Tibial artery (tissue), 4 donors: ENCODE results near the gene TMEM31.

ENCODE experiments used
- DNase-seq, 2 donors: peaks; one replicate each; pipeline ENCODE4 v3.0.0-alpha.2; 2019
- H3K27ac ChIP-seq, 2 donors: fragments of 200-600 bp; sonication (generic) in 1 of 2; 1 replicate in 1 of 2; 2 replicates in 1 of 2; pipeline ENCODE4 v1.5.1; 2018 to 2019; ENCODE audit warnings: mild to moderate bottlenecking in 1 of 2
- H3K27me3 ChIP-seq, 2 donors: fragments of 200-600 bp; sonication (generic) in 1 of 2; one replicate each; pipeline versions ENCODE4 v1.5.1 to v1.6.0; 2016 to 2019
- H3K36me3 ChIP-seq, 3 donors: fragments of 200-600 bp; sonication (generic) in 2 of 3; one replicate each; pipeline ENCODE4 v1.5.1; 2016 to 2019; ENCODE audit warnings: mild to moderate bottlenecking in 2 of 3
- H3K4me1 ChIP-seq, 4 donors: fragments of 200-600 bp; sonication (generic) in 2 of 4; 1 replicate in 3 of 4; 2 replicates in 1 of 4; pipeline ENCODE4 v1.5.1; 2016 to 2019
- H3K4me3 ChIP-seq, 2 donors: fragments of 200-600 bp; sonication (generic) in 1 of 2; 1 replicate in 1 of 2; 2 replicates in 1 of 2; pipeline ENCODE4 v1.5.1; 2018 to 2019; ENCODE audit warnings: mild to moderate bottlenecking in 2 of 2
- H3K9me3 ChIP-seq, 3 donors: fragments of 200-600 bp; sonication (generic) in 1 of 3; one replicate each; pipeline ENCODE4 v1.5.1; 2016 to 2019
- intact Hi-C: fragments of 100-400 bp; cut with DNase I; formaldehyde crosslinking; loops from one replicate; pipeline ENCODE4 v1.15.0; 2023; ENCODE audit warnings: low total_unique reads
- TF ChIP-seq, protein P1 (sequence below), 2 experiments: fragments of 200-600 bp in 1 of 2; fragments of 450-650 bp in 1 of 2; IDR thresholded peaks; one replicate each; pipeline ENCODE4 v1.5.1; 2017 to 2019; ENCODE audit warnings: antibody characterized with exemption in 2 of 2, mild to moderate bottlenecking in 1 of 2, moderate library complexity in 1 of 2

The TMEM31 gene

DNA sequence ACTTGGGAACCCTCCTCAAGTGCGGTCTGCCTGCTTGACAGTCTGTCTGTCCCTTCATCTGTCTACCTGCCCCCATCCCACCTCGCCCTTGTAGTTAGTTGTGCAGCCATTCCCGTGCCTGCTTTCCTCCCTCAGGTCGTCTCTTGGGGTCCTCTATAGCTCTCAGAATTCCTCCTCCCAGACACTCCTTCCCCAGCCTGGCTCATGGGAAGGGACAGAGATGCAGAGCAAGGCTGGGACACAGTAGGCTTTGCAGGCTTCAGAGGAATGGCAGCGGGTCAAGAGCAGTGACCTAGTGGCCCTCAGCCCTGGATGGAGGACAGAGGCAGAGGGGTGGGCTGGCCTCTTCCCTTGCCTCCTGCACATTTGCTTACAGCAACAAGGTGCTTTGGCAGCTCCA is 18.3 kb downstream of the TMEM31 start:
- H3K27me3 ChIP-seq = no peaks in the 10 kb centered on the region
- H3K4me1 ChIP-seq = no peaks in the 10 kb centered on the region
- TF ChIP-seq, protein P1, sequence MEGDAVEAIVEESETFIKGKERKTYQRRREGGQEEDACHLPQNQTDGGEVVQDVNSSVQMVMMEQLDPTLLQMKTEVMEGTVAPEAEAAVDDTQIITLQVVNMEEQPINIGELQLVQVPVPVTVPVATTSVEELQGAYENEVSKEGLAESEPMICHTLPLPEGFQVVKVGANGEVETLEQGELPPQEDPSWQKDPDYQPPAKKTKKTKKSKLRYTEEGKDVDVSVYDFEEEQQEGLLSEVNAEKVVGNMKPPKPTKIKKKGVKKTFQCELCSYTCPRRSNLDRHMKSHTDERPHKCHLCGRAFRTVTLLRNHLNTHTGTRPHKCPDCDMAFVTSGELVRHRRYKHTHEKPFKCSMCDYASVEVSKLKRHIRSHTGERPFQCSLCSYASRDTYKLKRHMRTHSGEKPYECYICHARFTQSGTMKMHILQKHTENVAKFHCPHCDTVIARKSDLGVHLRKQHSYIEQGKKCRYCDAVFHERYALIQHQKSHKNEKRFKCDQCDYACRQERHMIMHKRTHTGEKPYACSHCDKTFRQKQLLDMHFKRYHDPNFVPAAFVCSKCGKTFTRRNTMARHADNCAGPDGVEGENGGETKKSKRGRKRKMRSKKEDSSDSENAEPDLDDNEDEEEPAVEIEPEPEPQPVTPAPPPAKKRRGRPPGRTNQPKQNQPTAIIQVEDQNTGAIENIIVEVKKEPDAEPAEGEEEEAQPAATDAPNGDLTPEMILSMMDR (IDR thresholded peaks at IDR 0.05) = no peak

DNA sequence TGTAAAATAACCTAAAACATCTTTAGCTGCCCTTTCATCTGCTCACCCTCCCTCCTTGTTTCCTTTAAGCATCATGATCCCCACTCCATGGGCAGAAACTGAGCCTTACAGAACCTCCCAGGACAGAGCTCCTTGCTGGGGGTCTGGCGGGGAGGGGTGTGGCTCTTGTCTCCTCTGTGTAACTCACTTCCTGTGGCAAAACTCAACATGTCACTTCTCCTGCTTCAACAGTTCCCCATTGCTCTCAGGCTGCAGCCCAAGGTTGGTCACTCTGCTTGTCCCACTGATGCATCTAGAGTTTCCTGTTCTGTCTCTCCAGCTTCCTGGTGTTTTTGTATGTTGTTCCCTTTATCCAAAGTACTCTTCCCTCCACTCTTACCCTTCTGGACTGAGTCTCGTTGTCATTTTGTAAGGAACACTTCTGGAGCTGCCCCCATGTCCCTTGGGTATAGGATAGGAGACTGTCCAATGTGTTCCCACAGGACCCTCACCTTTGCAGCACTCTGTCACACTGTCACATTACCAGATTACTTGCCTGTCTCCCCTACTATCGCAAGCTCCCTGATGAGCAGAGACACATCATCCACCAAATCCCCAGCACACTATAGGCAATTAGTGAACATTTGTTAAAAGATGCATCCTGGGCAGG is 19.6 kb downstream of the TMEM31 start:
- Histone ChIP-seq H3K4me3 (no peak overlapping the region), H3K27ac (no peak overlapping the region), H3K4me1 (no peaks in the 10 kb centered on the region), H3K9me3 (no peaks in the 10 kb centered on the region), H3K36me3 (no peaks in the 10 kb centered on the region), H3K27me3 (no peaks in the 10 kb centered on the region)
- intact Hi-C loops = no loop called here
- DNase-seq = no peak
- TF ChIP-seq, protein P1 (IDR thresholded peaks at IDR 0.05) = no peak

More for the DNA sequence above, 18.3 kb downstream of the TMEM31 start:
- Histone ChIP-seq H3K36me3 (no peaks in the 10 kb centered on the region), H3K27ac (no peak overlapping the region), H3K9me3 (no peaks in the 10 kb centered on the region), H3K4me3 (no peak overlapping the region)
- intact Hi-C loops = no loop called here
- no peak for DNase-seq

DNA sequence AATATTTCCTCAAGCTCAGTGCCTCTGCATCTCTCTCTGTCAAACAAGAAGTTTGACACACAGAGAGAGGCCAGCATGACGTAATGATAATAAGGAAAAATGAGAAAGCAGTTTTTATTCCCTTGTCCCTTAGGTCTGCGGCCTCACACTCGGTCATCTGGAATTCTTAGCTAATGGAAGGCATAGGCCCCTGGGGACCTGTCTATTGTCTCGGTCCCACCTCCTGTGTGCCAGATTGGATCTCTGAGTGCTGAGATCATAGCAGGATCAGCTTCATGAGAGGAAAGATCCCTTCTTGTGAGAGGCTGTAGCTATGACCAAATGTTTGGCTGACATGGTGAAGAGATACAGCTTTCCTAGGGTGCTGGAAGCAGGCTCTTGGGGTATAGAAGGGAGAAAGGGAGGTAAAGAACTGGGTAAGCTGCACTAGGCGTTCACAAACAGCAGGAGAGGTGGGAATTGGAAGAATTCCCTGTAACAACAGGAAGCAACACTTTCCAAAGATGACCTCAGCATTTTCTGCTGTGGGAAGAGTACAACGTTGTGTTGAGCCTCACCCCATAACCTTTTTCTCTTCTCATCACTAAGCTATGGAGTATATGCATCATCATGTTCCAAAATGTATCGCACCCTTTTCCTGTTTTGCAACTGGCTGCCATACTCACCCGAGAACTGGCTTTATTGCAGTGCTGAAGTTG is 20.2 kb downstream of the TMEM31 start:
- no peaks in the 10 kb centered on the region for H3K36me3 ChIP-seq

DNA sequence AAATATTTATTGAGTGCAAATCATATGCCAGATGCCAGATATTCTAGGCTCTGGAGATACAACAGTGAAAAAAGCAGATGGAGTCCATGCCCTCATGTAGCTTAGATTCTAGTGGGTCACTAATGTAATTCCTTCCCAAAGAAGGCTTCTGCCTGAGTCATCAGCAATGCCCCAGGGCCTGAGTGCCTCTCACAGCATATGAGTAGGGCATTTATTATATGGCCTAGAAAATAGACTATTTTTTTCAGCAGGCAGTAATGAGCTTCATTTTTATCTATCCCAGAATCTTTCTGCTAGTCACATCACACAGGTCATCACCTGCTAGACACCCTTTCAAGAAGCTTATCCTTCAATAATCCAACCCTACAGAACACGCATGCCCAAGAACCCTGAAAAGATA is 22.3 kb downstream of the TMEM31 start:
- TF ChIP-seq, protein P1 (IDR thresholded peaks at IDR 0.05) = no peak
- no peaks in the 10 kb centered on the region for H3K4me1 ChIP-seq
- H3K36me3 ChIP-seq = no peaks in the 10 kb centered on the region
- no peak overlapping the region for H3K4me3 ChIP-seq
- H3K27ac ChIP-seq = no peak overlapping the region
- H3K27me3 ChIP-seq = no peaks in the 10 kb centered on the region
- DNase-seq = no peak
- H3K9me3 ChIP-seq = no peaks in the 10 kb centered on the region
- intact Hi-C loops = no loop called here

More for the DNA sequence above, 20.2 kb downstream of the TMEM31 start:
- H3K4me3 ChIP-seq = no peak overlapping the region
- intact Hi-C loops = no loop called here
- TF ChIP-seq, protein P1 (IDR thresholded peaks at IDR 0.05) = no peak
- H3K9me3 ChIP-seq = no peaks in the 10 kb centered on the region
- no peaks in the 10 kb centered on the region for H3K27me3 ChIP-seq
- H3K27ac ChIP-seq = no peak overlapping the region
- H3K4me1 ChIP-seq = no peaks in the 10 kb centered on the region
- no peak for DNase-seq

DNA sequence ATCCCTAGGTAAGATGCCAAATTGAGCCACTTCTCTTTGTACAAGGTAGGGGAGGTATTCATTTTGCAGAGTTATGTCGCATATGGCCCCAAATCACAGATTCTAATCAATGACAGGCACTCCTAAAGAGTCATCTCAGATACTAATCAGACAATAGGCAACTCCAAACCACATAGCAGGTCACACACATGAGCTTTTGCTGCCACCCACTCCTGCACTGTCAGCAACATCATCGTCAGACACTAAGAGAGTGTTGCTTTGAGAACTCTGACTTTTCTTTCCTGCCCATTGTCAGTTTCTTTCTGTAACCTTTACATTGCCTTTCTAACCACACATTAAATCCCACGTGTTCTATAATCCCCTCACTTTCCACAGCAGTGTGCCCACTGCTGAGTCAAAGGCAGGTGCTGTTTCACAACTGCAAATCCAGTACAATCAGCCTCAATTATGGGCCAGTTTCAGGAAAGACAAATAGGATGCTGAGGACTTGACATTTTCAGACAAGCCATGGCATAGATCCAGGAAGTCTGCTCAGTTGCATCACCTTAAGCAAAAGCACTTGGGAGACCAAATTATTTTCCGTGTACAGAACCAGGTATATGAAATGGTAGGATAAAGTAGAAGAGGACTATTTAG is 23.5 kb downstream of the TMEM31 start:
- intact Hi-C loops = no loop called here
- TF ChIP-seq, protein P1 (IDR thresholded peaks at IDR 0.05) = no peak
- no peak overlapping the region for H3K4me3 ChIP-seq
- no peaks in the 10 kb centered on the region for H3K9me3 ChIP-seq
- no peak for DNase-seq
- no peaks in the 10 kb centered on the region for H3K27me3 ChIP-seq
- H3K4me1 ChIP-seq = no peaks in the 10 kb centered on the region
- H3K27ac ChIP-seq = no peak overlapping the region
- no peaks in the 10 kb centered on the region for H3K36me3 ChIP-seq
